Measurements from ENCODE around the gene WNT6. TPM values are rescaled to one million over a fixed set of nuclear protein-coding genes. Genes with fewer than 3 reads are reported as not detected.

WNT6 gene
- total RNA-seq, 1 donor from 2014 or later: 0.66 TPM

DNA sequence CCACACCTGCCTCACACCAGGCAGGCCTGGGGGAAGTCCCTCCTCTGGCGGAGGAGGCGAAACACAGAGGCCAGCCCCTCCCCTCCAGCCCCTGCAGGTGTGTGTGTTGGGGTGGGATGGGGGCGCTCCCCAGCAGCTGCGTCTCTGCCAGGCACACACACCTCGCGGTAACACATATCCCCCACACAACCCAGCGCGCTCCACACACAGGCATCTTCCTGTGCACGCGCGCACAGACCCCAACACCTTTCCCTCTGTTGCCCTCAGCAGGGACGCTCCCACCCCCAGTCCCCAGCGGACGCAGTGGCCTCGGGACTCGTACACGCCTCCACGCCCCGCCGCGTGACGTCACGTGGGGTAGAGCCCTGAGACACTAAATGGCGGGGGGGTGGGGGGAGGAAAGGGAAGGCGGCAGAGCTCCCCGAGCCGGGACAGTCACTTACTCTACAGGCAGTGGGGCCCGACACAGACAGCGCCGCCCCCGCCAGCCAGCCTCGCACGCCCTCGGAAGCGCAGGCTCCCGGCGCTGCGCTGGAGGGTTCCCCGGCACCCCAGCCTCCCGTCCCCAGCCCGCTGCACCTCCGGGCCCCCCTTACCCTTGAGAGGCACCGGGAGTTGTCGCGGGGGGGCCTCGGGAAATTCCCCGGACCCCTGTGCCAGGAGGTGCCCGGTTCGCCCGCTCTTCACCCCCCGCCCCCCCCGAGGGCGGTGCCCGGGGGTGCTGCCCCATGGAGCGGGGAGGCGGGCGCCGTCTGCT, 20.7 kb downstream of the WNT6 start, which contains the start of gene WNT10A:
TSS of gene WNT10A (plus strand) at position 751 of the 757 bp plus-strand sequence. CDS start 144 bp downstream, outside the sequence.
- H3K9me3 Mint-ChIP-seq (ENCODE audit: unreplicated experiment): peaks cover 3% of the 10 kb centered on the region
- no peaks in the 10 kb centered on the region for H3K36me3 Mint-ChIP-seq (ENCODE audit: unreplicated experiment)
- H3K4me3 Mint-ChIP-seq (ENCODE audit: unreplicated experiment): peak within 1 kb of the TSS; percentile 47
- no peak for DNase-seq
- peak within 1 kb of the TSS; percentile 35 for H3K27ac Mint-ChIP-seq (ENCODE audit: unreplicated experiment)
- TF ChIP-seq, protein P1, sequence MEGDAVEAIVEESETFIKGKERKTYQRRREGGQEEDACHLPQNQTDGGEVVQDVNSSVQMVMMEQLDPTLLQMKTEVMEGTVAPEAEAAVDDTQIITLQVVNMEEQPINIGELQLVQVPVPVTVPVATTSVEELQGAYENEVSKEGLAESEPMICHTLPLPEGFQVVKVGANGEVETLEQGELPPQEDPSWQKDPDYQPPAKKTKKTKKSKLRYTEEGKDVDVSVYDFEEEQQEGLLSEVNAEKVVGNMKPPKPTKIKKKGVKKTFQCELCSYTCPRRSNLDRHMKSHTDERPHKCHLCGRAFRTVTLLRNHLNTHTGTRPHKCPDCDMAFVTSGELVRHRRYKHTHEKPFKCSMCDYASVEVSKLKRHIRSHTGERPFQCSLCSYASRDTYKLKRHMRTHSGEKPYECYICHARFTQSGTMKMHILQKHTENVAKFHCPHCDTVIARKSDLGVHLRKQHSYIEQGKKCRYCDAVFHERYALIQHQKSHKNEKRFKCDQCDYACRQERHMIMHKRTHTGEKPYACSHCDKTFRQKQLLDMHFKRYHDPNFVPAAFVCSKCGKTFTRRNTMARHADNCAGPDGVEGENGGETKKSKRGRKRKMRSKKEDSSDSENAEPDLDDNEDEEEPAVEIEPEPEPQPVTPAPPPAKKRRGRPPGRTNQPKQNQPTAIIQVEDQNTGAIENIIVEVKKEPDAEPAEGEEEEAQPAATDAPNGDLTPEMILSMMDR (IDR thresholded peaks at IDR 0.05; ENCODE audit: partially characterized antibody, unreplicated experiment): no peak
- H3K27me3 Mint-ChIP-seq (ENCODE audit: unreplicated experiment): peaks cover 27% of the 10 kb centered on the region
- peaks cover 43% of the 10 kb centered on the region for H3K4me1 Mint-ChIP-seq (ENCODE audit: low read depth, unreplicated experiment)

GRCh38 chr2:218880859-218881594, 21.4 kb downstream of the WNT6 start:
- no peaks in the 10 kb centered on the region for H3K36me3 Mint-ChIP-seq (ENCODE audit: unreplicated experiment)
- TF ChIP-seq, protein P1 (IDR thresholded peaks at IDR 0.05; ENCODE audit: partially characterized antibody, unreplicated experiment): no peak
- H3K4me3 Mint-ChIP-seq (ENCODE audit: unreplicated experiment): peak overlapping the region; percentile 20
- peaks cover 29% of the 10 kb centered on the region for H3K27me3 Mint-ChIP-seq (ENCODE audit: unreplicated experiment)
- H3K4me1 Mint-ChIP-seq (ENCODE audit: low read depth, unreplicated experiment): peaks cover 48% of the 10 kb centered on the region
- peaks cover 4% of the 10 kb centered on the region for H3K9me3 Mint-ChIP-seq (ENCODE audit: unreplicated experiment)
- peak overlapping the region; percentile 35 for H3K27ac Mint-ChIP-seq (ENCODE audit: unreplicated experiment)
- DNase-seq: no peak

- Mint-ChIP-seq H3K27me3 (ENCODE audit: unreplicated experiment) (peaks cover 32% of the 10 kb centered on the region), H3K4me1 (ENCODE audit: low read depth, unreplicated experiment) (peaks cover 45% of the 10 kb centered on the region), H3K4me3 (ENCODE audit: unreplicated experiment) (peak overlapping the region; percentile 17), H3K27ac (ENCODE audit: unreplicated experiment) (peak overlapping the region; percentile 35), H3K9me3 (ENCODE audit: unreplicated experiment) (peaks cover 7% of the 10 kb centered on the region), H3K36me3 (ENCODE audit: unreplicated experiment) (no peaks in the 10 kb centered on the region)
- TF ChIP-seq, protein P1 (IDR thresholded peaks at IDR 0.05; ENCODE audit: partially characterized antibody, unreplicated experiment): no peak
- DNase-seq: no peak
These were observed 22.3 kb downstream of the WNT6 start for GRCh38 chr2:218881744-218882460.

DNA sequence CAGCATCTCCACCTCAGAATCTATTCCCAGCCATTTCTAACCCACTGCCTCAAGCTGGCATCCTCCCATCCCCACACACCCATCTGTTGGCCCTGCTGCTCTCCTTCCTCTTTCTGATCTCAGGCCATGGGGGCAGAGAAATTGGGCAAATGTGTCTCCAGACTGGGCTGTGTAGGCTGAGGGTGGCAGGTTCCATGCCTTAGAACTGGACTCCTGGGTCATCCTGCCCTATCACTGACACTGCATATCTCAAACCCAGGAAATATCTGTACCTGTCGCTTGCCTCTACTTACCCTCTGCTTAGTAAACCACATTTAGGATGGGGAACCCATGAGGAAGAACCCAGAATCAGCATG, 22.8 kb downstream of the WNT6 start:
- TF ChIP-seq, protein P1 (IDR thresholded peaks at IDR 0.05; ENCODE audit: partially characterized antibody, unreplicated experiment): no peak
- Mint-ChIP-seq H3K36me3 (ENCODE audit: unreplicated experiment) (no peaks in the 10 kb centered on the region), H3K4me1 (ENCODE audit: low read depth, unreplicated experiment) (peaks cover 50% of the 10 kb centered on the region), H3K9me3 (ENCODE audit: unreplicated experiment) (peaks cover 6% of the 10 kb centered on the region), H3K27me3 (ENCODE audit: unreplicated experiment) (peaks cover 32% of the 10 kb centered on the region), H3K4me3 (ENCODE audit: unreplicated experiment) (no peak overlapping the region), H3K27ac (ENCODE audit: unreplicated experiment) (no peak overlapping the region)
- no peak for DNase-seq

Data from glutamatergic neuron (in vitro differentiated cells).